SK-N-SH treated with all-trans-retinoic acid at 6 μM for 48 hours (cell line): Measurements from ENCODE around the gene ULK4.
"Not testable (repeated sequence)": the region's sequence is repeated elsewhere in the genome, so short reads cannot be mapped to it uniquely, and the experiment has no call there.

Experiments used
- ATAC-seq: fragments of 200-7000 bp; cut with Tn5 transposase; 3 replicates; pipeline ENCODE4 v1.9.1; 2020; ENCODE audit warnings: mild to moderate bottlenecking, moderate library complexity
- BACH2 ChIP-seq: fragments of 250-450 bp; sonication (Bioruptor Pico); IDR thresholded peaks from 2 replicates; pipeline ENCODE4 v1.9.0; 2021; ENCODE audit warnings: mild to moderate bottlenecking, borderline replicate concordance
- CSDC2 ChIP-seq: fragments of 250-450 bp; sonication (Bioruptor Pico); IDR thresholded peaks from 2 replicates; pipeline ENCODE4 v1.5.0; 2020; ENCODE audit warnings: mild to moderate bottlenecking, moderate library complexity
- ESRRG ChIP-seq: fragments of 250-450 bp; sonication (Bioruptor Pico); IDR thresholded peaks from 2 replicates; pipeline ENCODE4 v1.6.1; 2021; ENCODE audit warnings: mild to moderate bottlenecking
- GLIS3 ChIP-seq: fragments of 250-450 bp; sonication (Bioruptor Pico); IDR thresholded peaks from 2 replicates; pipeline ENCODE4 v1.5.0; 2020; ENCODE audit warnings: mild to moderate bottlenecking, moderate library complexity
- ISL1 ChIP-seq: fragments of 250-450 bp; sonication (Bioruptor Pico); IDR thresholded peaks from 2 replicates; pipeline ENCODE4 v2.1.2; 2022; ENCODE audit warnings: mild to moderate bottlenecking, moderate library complexity
- PATZ1 ChIP-seq: fragments of 250-450 bp; sonication (Bioruptor Pico); IDR thresholded peaks from 2 replicates; pipeline ENCODE4 v1.8.0; 2020; ENCODE audit warnings: mild to moderate bottlenecking, moderate library complexity, borderline replicate concordance
- POU6F1 ChIP-seq: fragments of 250-450 bp; sonication (Bioruptor Pico); IDR thresholded peaks from 2 replicates; pipeline ENCODE4 v1.8.0; 2021; ENCODE audit warnings: low read depth, mild to moderate bottlenecking, moderate library complexity, borderline replicate concordance
- PPARA ChIP-seq: fragments of 250-450 bp; sonication (Bioruptor Pico); IDR thresholded peaks from 2 replicates; pipeline ENCODE4 v1.5.0; 2020; ENCODE audit warnings: mild to moderate bottlenecking, borderline replicate concordance
- RARB ChIP-seq: fragments of 250-450 bp; sonication (Bioruptor Pico); IDR thresholded peaks from 2 replicates; pipeline ENCODE4 v1.8.0; 2021; ENCODE audit warnings: mild to moderate bottlenecking, moderate library complexity
- SNAI2 ChIP-seq: fragments of 250-450 bp; sonication (Bioruptor Pico); IDR thresholded peaks from 2 replicates; pipeline ENCODE4 v1.5.0; 2020; ENCODE audit warnings: mild to moderate bottlenecking, moderate library complexity
- TCF4 ChIP-seq: fragments of 250-450 bp; sonication (Bioruptor Pico); IDR thresholded peaks from 2 replicates; pipeline ENCODE4 v1.8.0; 2021; ENCODE audit warnings: mild to moderate bottlenecking, moderate library complexity, borderline replicate concordance
- TOX ChIP-seq: fragments of 250-450 bp; sonication (Bioruptor Pico); IDR thresholded peaks from 2 replicates; pipeline ENCODE4 v1.8.0; 2021; ENCODE audit warnings: mild to moderate bottlenecking, moderate library complexity, borderline replicate concordance
- TSHZ2 ChIP-seq: fragments of 250-450 bp; sonication (Bioruptor Pico); IDR thresholded peaks from 2 replicates; pipeline ENCODE4 v1.5.0; 2020; ENCODE audit warnings: mild to moderate bottlenecking, moderate library complexity
- ZC3H10 ChIP-seq: fragments of 250-450 bp; sonication (Bioruptor Pico); IDR thresholded peaks from 2 replicates; pipeline ENCODE4 v1.5.1; 2021; ENCODE audit warnings: mild to moderate bottlenecking, moderate library complexity
- ZFP3 ChIP-seq: fragments of 250-450 bp; sonication (Bioruptor Pico); IDR thresholded peaks from 2 replicates; pipeline ENCODE4 v1.5.0; 2020; ENCODE audit warnings: mild to moderate bottlenecking, moderate library complexity
- ZFP30 ChIP-seq: fragments of 450-650 bp; formaldehyde crosslinking; IDR thresholded peaks from 2 replicates; pipeline ENCODE4 v1.5.0; 2022; ENCODE audit warnings: mild to moderate bottlenecking, moderate library complexity
- ZNF565 ChIP-seq: fragments of 450-650 bp; formaldehyde crosslinking; conservative IDR thresholded peaks from 2 replicates; pipeline ENCODE4 v1.5.0; 2020; ENCODE audit warnings: low read depth, mild to moderate bottlenecking, moderate library complexity
- ZNF70 ChIP-seq: fragments of 450-650 bp; formaldehyde crosslinking; IDR thresholded peaks from 2 replicates; pipeline ENCODE4 v1.5.0; 2020; ENCODE audit warnings: mild to moderate bottlenecking, moderate library complexity
- ZNF8 ChIP-seq: fragments of 450-650 bp; formaldehyde crosslinking; IDR thresholded peaks from 2 replicates; pipeline ENCODE4 v1.5.0; 2020; ENCODE audit warnings: mild to moderate bottlenecking, moderate library complexity
- TF ChIP-seq, protein P1 (sequence below): fragments of 250-450 bp; sonication (Bioruptor Pico); IDR thresholded peaks from 2 replicates; pipeline ENCODE4 v1.5.1; 2020; ENCODE audit warnings: low read depth, mild to moderate bottlenecking, moderate library complexity

ULK4 gene

DNA sequence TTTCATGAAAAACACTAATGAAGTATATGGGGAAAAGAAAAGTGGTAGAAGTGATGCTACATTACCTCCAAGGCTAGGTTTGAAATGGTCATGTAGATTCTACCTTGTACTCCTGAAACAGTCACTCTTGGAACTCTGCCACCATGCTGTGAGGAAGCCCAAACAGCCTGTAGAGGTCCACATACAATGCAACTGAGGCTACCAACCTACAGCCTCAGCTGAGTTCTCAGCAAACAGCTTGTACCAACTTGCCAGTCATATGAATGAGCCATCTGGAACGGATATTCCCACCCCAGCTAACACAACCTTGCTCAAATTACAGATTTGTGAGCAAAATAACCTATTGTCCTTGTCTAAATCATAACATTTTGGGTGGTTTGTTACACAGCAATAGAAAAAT is 193.5 kb downstream of the ULK4 start:
- no peak for ATAC-seq

DNA sequence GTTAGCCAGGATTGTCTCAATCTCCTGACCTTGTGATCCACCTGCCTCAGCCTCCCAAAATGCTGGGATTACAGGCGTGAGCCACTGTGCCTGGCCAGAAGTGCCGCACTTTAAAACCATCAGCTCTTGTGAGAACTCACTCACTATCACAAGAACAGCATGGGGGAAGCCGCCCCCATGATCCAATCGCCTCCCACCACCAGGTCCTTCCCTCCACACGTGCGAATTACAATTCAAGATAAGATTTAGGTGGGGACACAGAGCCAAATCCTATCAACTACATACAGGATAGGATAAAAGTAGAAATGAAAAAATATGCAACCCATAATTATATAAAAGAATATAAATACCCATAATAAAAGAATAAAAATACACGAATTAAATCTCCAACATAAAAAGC is 199.0 kb downstream of the ULK4 start:
- not testable (repeated sequence) for ATAC-seq

More for the DNA sequence above, 193.5 kb downstream of the ULK4 start:
- no peak for TF ChIP-seq RARB (CRISPR knock-in tag)
- no peak for TF ChIP-seq BACH2 (CRISPR knock-in tag)
- no peak for TF ChIP-seq GLIS3 (CRISPR knock-in tag)
- no peak for TF ChIP-seq ESRRG (CRISPR knock-in tag)
- no peak for TF ChIP-seq PPARA (CRISPR knock-in tag)
- no peak for TF ChIP-seq TOX (CRISPR knock-in tag)
- TF ChIP-seq SNAI2 (CRISPR knock-in tag): no peak
- TF ChIP-seq, protein P1, sequence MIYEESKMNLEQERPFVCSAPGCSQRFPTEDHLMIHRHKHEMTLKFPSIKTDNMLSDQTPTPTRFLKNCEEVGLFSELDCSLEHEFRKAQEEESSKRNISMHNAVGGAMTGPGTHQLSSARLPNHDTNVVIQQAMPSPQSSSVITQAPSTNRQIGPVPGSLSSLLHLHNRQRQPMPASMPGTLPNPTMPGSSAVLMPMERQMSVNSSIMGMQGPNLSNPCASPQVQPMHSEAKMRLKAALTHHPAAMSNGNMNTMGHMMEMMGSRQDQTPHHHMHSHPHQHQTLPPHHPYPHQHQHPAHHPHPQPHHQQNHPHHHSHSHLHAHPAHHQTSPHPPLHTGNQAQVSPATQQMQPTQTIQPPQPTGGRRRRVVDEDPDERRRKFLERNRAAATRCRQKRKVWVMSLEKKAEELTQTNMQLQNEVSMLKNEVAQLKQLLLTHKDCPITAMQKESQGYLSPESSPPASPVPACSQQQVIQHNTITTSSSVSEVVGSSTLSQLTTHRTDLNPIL: no peak
- TF ChIP-seq ZFP3 (CRISPR knock-in tag): no peak
- no peak for TF ChIP-seq TSHZ2
- no peak for TF ChIP-seq TCF4
- TF ChIP-seq ZNF8 (CRISPR knock-in tag): no peak
- no peak for TF ChIP-seq ZFP30 (CRISPR knock-in tag)
- TF ChIP-seq ZNF565 (CRISPR knock-in tag): no peak
- no peak for TF ChIP-seq ZNF70 (CRISPR knock-in tag)
- no peak for TF ChIP-seq CSDC2 (CRISPR knock-in tag)
- no peak for TF ChIP-seq ISL1 (CRISPR knock-in tag)

DNA sequence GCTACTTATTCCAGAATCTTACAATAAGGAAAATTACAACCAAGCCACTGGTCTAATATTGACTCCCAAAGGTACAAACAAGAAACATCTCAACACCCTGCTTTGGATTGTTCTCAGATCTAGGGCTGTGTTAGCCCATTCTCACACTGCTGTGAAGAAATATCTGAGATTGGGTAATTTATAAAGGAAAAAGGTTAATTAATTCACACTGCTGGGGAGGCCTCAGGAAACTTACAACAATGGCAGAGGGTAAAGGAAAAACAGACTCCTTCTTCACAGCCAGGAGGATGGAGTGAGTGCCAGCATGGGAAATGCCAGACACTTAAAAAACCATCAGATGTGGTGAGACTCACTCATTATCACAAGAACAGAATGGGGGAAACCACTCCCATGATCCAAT is 208.3 kb downstream of the ULK4 start:
- no peak for TF ChIP-seq ISL1 (CRISPR knock-in tag)
- no peak for ATAC-seq

DNA sequence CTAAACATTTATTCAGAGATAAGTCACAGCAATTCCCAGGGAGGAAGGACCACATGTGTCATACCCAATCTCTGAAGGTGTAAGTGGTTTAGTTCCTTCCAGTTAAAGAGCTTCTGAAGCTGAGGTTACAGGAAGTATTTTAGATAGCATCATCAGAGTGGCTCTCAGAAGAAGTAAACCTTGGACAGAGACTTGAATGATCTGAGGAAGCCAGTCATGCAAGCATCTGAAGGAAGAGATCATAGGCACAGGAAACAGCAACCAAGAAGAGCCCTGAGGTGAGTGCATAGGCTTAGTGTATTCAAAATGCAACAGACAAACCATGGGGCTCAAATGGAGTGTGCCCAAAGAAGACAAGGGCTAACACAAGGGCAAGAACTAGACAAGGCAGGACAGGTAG is 210.3 kb downstream of the ULK4 start:
- TF ChIP-seq PATZ1 (CRISPR knock-in tag): no peak
- no peak for TF ChIP-seq ZFP3 (CRISPR knock-in tag)
- no peak for TF ChIP-seq CSDC2 (CRISPR knock-in tag)
- no peak for TF ChIP-seq ZC3H10 (CRISPR knock-in tag)
- no peak for TF ChIP-seq BACH2 (CRISPR knock-in tag)

DNA sequence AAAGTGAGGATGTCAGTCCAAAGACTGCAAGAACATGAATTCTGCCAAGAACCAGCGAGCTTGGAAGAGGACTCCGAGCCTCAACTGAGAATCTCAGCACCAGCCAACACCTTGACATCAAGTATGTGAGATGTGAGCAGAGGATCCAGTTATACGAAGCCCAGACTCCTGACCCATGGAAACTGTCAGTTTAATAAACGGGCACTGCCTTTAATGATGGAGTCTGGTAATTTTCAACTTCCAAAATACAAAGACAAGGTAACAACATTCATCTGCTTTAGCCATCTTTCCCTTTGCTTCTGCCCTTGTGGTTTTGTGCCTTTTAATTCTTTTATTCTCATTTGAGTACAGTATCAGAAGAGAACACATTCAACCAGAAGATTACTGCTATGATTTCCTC is 211.9 kb downstream of the ULK4 start:
- ATAC-seq: no peak
- TF ChIP-seq TCF4 (no peak), RARB (CRISPR knock-in tag) (no peak), ZNF8 (CRISPR knock-in tag) (no peak), ZFP3 (CRISPR knock-in tag) (no peak), ZNF565 (CRISPR knock-in tag) (no peak), PPARA (CRISPR knock-in tag) (no peak), ESRRG (CRISPR knock-in tag) (no peak), PATZ1 (CRISPR knock-in tag) (no peak), POU6F1 (CRISPR knock-in tag) (no peak), TSHZ2 (no peak)
- TF ChIP-seq, all 23 proteins: peak for 0

More for the DNA sequence above, 210.3 kb downstream of the ULK4 start:
- no peak for ATAC-seq
